ENCODE measurements around the gene THBS3.
"Not testable (repeated sequence)": the region's sequence is repeated elsewhere in the genome, so short reads cannot be mapped to it uniquely, and the experiment has no call there.

Gene THBS3

GRCh38 chr1:155244368-155245162, 36.9 kb upstream of the THBS3 start:
- DNase-seq (ENCODE audit: low read depth), result peak; percentile 100
- peak; percentile 42 for TF ChIP-seq CTCF (conservative IDR thresholded peaks at IDR 0.05; ENCODE audit: low read depth, low read length)
- H3K4me3 ChIP-seq (ENCODE audit: low read depth, low read length), result peak overlapping the region; percentile 70

- no peak for TF ChIP-seq CTCF (conservative IDR thresholded peaks at IDR 0.05; ENCODE audit: low read depth, low read length)
- peak overlapping the region; percentile 70 for H3K4me3 ChIP-seq (ENCODE audit: low read depth, low read length)
Measured at GRCh38 chr1:155242805-155243358, 35.2 kb upstream of the THBS3 start.

GRCh38 chr1:155241841-155242264, 34.2 kb upstream of the THBS3 start:
- no peak for DNase-seq (ENCODE audit: low read depth)
- TF ChIP-seq CTCF (conservative IDR thresholded peaks at IDR 0.05; ENCODE audit: low read depth, low read length), result no peak

More at GRCh38 chr1:155242805-155243358, 35.2 kb upstream of the THBS3 start:
- DNase-seq (ENCODE audit: low read depth), result no peak

GRCh38 chr1:155241069-155241679, 33.5 kb upstream of the THBS3 start:
- H3K4me3 ChIP-seq (ENCODE audit: low read depth, low read length), result peak overlapping the region; percentile 48
- DNase-seq (ENCODE audit: low read depth), result peak; percentile 85
- TF ChIP-seq CTCF (conservative IDR thresholded peaks at IDR 0.05; ENCODE audit: low read depth, low read length), result no peak

More at GRCh38 chr1:155241841-155242264, 34.2 kb upstream of the THBS3 start:
- H3K4me3 ChIP-seq (ENCODE audit: low read depth, low read length), result no peak overlapping the region

- no peak overlapping the region for H3K4me3 ChIP-seq (ENCODE audit: low read depth, low read length)
- no peak for DNase-seq (ENCODE audit: low read depth)
- no peak for TF ChIP-seq CTCF (conservative IDR thresholded peaks at IDR 0.05; ENCODE audit: low read depth, low read length)
Measured at GRCh38 chr1:155236451-155236850, 28.8 kb upstream of the THBS3 start.

GRCh38 chr1:155235375-155235774, 27.7 kb upstream of the THBS3 start:
- not testable (repeated sequence) for DNase-seq (ENCODE audit: low read depth); H3K4me3 ChIP-seq (ENCODE audit: low read depth, low read length)

- DNase-seq (ENCODE audit: low read depth), result not testable (repeated sequence)
Measured at GRCh38 chr1:155233502-155233901, 25.8 kb upstream of the THBS3 start.

GRCh38 chr1:155232001-155232978, 24.6 kb upstream of the THBS3 start:
- H3K4me3 ChIP-seq (ENCODE audit: low read depth, low read length), result not testable (repeated sequence)
- peak; percentile 46 for DNase-seq (ENCODE audit: low read depth)

More at GRCh38 chr1:155233502-155233901, 25.8 kb upstream of the THBS3 start:
- H3K4me3 ChIP-seq (ENCODE audit: low read depth, low read length), result not testable (repeated sequence)

- not testable (repeated sequence) for DNase-seq (ENCODE audit: low read depth); H3K4me3 ChIP-seq (ENCODE audit: low read depth, low read length)
Measured at GRCh38 chr1:155231302-155231701, 23.6 kb upstream of the THBS3 start.

All from choroid plexus epithelial cell (primary cell).